ENCODE measurements around the gene IQCC.

IQCC gene

DNA sequence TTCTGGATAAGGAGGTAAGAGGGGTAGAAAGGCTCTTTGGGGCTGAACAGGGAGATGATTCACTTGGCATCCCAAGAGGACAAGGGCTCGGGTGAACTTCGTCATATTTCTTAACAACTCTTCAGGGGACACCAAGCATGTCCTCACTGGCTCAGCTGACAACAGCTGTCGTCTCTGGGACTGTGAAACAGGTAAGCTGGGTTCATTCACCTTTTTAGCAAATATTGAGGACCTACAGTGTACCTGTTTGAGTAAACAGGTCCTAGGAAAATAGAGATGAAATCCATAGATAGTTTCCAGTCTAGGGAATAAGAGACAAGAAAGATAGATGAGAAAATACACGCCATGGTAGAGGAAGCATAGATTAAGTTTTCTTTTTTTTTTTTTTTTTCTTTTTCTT lies 18.8 kb downstream of the IQCC start:
- no peak for DNase-seq (ENCODE audit: low read depth)

GRCh38 chr1:32228771-32229170 lies 23.3 kb downstream of the IQCC start:
- no peak for DNase-seq (ENCODE audit: low read depth)

DNA sequence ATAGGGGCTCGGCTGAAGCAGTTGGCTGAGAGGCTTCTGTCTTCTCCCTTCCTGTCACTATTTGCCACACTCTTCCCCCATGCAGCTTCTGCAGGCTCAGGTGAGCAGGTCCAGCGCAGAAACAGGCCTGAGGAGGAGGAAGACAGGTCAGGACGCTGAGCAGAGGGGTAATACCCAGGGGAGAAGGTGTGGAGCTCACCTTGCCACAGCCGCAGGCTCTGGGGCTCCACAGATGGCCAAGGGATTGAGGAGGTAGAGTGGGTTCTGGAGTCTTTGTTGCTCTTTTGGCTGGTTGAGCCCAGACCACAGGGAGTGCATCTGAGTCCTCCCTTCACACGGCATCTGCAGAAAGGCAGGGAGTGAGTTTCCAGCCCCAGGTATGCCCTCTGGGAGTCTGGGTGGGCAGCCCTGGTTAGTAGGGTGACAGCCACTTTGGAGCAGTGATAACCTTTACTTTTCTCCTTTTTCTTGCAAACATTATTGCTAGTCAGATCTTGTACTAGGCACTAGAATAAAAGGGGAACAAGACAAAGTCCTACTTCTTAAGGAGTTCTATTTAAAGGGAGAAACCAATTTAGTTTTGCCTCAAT lies 26.5 kb downstream of the IQCC start:
- no peak for DNase-seq (ENCODE audit: low read depth)

DNA sequence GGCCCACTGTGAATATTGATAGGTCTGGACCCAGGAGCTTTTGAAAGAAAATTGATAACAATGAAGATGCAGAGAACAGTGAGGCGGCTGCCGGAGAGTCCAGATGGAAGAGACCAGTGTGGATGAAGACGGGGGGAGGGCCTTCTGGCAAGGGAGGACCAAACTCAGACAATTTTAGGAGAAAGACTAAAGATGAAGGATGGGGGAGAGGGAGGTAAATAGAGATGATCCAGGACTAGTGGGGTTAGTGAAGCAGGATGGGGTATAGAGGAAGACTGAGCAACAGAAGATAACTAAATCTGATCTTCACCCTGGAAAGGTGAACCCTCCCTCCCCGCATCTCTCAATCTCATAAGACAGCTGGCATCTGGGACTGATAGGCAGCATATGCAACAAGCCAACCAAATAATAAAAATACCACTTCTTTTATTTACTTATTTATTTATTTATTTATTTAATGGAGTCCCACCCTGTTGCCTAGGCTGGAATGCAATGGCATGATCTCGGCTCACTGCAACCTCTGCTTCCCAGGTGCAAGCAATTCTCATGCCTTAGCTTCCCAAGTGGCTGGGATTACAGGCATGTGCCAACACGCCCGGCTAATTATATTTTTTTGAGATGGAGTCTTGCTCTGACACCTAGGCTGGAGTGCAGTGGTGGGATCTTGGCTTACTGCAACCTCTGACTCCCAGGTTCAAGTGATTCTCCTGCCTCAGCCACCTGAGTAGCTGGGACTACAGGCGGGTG lies 27.3 kb downstream of the IQCC start:
- no peak for DNase-seq (ENCODE audit: low read depth)

- DNase-seq (ENCODE audit: low read depth), result no peak
Observed at GRCh38 chr1:32234792-32235191, 29.3 kb downstream of the IQCC start.

DNA sequence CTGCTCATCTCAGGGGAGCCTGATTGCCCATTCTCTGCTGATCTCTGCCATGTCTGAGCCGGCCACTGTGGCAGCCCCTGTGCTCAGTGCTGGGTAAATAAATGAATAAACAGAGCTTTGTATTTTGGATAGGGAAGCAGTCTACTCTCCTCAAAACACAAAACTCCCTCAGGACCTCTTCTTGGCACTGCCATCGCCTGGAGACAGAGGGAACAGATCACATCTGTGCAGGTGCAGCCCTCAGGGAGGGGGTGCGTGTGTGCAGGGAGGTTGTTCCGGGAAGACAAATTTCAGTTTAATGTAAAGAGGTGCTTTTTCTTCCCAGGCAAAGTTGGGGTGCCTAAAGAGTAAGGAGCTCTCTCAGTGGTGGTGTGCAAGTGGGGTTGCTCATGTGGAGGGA lies 33.9 kb downstream of the IQCC start:
- DNase-seq (ENCODE audit: low read depth), result no peak

GRCh38 chr1:32239790-32240139 lies 34.3 kb downstream of the IQCC start:
- no peak for DNase-seq (ENCODE audit: low read depth)

DNA sequence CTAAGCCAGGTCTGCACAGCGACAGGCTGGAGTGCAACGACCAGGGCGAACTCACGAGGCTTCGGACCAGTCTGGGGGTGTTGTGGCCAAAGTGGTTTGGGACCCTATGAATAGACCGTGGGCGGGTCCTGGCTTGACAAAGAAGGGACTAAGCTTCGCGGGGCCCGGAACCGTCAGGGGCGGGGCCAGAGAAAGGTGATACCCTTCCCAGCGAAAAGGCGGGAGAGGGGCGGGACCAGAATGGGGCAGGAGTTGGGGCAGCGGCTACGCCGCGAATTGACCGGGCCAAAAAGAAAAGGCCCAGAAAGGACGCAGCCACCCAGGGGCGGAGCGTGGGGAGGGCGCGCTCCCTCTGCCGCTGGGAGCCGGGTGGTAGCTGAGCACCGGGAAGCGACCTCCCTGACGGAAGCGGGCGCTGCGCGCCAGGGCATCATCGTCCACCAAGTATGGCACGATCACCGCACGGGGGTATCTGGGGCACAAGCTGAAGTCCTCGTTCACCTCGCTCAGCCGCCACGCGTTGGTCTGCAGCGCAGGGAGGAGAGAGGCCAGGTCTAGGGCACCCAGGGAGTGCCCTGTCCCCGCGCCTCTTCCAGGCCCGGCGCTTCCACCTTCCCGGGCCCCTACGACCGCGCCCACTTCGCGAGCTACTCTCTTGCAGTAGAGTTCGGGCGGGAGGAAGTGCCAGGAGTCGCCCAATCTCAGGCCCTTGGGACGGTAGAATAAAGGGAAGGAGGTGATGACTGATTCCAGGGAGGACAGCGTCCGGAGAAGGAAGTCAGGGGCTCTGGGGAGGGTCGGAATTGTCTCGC lies 34.9 kb downstream of the IQCC start:
- DNase-seq (ENCODE audit: low read depth), result peak; percentile 43

DNA sequence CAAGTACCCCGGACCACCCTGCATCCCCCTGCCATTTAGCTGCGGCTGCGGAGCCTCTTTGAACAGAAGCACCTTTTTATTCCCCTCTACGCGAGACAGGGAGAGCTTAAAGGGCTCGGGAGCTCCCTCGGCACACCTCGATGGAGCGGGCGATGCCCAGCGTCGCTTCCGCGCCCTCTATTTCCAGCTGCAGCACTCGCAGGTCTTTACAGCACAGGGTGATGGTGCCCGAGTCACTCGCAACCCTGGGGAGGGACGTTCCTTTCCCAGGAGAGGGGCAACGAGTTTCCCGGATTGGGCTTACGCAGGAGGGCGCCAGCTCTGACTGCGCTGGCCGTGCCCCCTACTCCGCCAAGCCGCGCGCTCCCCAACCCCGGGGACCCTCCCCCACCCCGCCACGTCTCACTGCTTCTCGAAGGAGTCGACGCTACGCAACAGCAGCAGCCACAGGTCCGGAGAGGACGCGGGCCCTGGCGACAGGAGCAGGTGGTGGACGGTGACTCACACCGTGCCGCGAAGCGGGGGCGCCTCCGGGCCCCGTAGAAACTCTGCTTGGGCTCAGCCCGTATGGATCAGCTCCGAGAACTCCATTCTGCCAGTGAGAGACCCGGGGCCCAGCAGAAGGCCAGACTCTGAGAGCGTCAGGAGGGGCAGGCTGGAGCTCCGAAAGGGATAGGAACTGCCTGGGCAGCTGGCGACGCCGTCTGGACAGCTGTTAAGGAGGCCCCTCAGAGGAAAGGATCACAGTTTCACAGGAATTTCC lies 35.7 kb downstream of the IQCC start:
- no peak for DNase-seq (ENCODE audit: low read depth)

- no peak for DNase-seq (ENCODE audit: low read depth)
Observed at GRCh38 chr1:32242341-32242851, 36.9 kb downstream of the IQCC start.

- no peak for DNase-seq (ENCODE audit: low read depth)
Observed at GRCh38 chr1:32246888-32247273, 41.4 kb downstream of the IQCC start, which contains the start of gene FAM167B. Gene FAM167B, plus strand, starts transcription at chr1:32247222. Its CDS starts 200 bp downstream, at chr1:32247422.

DNA sequence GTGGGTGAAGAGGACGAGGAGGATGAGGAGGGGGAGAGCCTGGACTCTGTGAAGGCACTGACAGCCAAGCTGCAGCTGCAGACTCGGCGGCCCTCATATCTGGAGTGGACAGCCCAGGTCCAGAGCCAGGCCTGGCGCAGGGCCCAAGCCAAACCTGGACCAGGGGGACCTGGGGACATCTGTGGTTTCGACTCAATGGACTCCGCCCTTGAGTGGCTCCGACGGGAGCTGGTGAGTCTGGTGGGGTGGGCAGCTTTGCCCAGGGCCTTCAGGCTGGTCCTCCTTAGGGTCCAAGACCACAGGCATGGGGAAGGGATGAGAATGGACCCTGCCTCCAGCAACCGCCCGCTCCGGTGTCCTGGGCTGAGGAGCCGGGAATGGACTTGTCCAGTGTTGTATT lies 42.0 kb downstream of the IQCC start:
- no peak for DNase-seq (ENCODE audit: low read depth)

DNA sequence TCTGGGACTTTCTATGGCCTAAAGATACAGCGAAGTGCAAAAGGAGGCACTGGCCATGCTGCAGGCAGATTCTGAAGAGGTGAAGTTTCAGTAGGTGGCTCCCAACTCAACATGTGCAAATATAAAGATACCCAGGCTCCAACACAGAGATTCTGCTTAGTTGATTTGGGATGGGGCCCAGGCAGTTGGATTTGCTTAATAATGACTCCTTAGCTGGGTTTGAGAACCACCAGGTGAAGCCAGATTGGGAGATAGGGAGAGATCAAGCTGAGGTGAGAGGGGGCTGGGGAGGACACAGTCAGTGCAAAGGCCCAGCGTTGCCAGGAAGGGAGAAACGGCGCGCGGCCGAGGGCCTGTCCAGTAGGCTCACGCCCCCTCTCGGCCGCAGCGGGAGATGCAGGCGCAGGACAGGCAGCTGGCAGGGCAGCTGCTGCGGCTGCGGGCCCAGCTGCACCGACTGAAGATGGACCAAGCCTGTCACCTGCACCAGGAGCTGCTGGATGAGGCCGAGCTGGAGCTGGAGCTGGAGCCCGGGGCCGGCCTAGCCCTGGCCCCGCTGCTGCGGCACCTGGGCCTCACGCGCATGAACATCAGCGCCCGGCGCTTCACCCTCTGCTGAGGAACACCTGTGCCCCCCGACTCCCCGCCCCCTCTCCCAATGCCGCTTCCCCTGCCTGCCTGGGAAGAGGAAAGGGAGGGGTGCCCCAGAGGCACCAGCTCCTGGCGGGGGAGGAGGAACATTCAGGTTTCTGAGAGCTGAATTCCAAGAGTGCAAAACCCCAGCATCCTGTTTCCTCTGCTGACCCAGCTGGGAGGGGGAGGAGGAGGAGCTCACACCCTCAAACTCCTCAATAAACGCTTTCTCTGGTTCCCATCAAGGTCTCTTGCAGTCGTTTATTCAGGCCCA lies 42.8 kb downstream of the IQCC start:
- DNase-seq (ENCODE audit: low read depth), result peak; percentile 61

- DNase-seq (ENCODE audit: low read depth), result peak; percentile 79
Observed at GRCh38 chr1:32249831-32250525, 44.5 kb downstream of the IQCC start.

GRCh38 chr1:32250893-32251716 lies 45.6 kb downstream of the IQCC start, which contains the start of gene LCK:
Gene LCK, plus strand, starts transcription at chr1:32251265. Its CDS starts 23,065 bp downstream, at chr1:32274330.
- DNase-seq (ENCODE audit: low read depth), result no peak

DNA sequence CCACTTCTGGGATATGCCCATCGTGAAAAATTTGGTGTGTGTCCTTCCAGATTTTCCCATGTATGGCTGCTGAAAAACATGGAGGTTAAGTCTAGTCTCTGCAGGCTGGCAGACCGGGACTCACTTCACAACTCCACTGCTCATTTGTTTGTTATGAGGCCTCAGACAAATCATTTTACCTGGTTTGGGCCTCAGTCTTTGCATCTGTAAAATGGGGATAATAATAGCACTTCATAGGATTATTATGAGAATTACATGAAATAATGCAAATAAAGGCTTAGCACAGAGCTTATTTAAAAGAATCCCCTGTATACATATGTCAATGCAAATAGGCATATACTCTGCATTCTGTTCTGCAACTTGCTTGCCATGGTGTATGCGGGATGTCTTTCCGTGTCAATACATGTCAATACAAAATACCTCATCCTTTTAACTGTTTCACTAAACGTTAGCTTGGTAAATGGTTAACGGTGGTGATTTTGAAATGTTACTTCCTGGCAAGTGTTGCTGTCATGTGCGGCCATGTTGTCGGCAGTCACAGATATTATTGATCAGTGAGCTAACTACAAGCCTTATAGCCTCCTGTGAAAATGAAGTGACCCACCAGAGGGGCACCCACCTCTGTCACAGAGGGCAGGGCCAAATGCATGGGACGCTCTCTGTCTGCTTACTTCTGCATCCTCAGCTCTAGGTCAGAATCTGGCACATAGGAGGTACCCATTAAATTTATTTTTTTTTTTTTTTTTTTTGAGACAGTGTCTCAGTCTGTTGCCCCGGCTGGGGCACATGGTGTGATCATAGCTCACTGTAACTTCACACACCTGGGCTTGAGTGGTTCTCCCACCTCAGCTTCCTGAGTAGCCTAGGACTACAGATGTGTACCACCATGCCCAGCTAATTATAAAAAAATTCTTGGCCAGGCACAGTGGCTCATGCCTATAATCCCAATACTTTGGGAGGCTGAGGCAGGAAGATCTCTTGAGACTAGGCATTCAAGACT lies 49.9 kb downstream of the IQCC start:
- no peak for DNase-seq (ENCODE audit: low read depth)

- DNase-seq (ENCODE audit: low read depth), result no peak
Observed at GRCh38 chr1:32256473-32257226, 51.2 kb downstream of the IQCC start.

- no peak for DNase-seq (ENCODE audit: low read depth)
Observed at GRCh38 chr1:32257227-32257508, 51.7 kb downstream of the IQCC start.
